Femur (tissue), 1 donor: ENCODE measurements around the gene LRRC70.
"Not testable (repeated sequence)": the region's sequence is repeated elsewhere in the genome, so short reads cannot be mapped to it uniquely, and the experiment has no call there.

Source experiments
- DNase-seq: peaks from one replicate; pipeline ENCODE4 v3.0.0-alpha.2; 2017

The LRRC70 gene

GRCh38 chr5:62608529-62609511, 30.2 kb downstream of the LRRC70 start:
- DNase-seq: no peak

- DNase-seq: no peak
These were observed 35.7 kb downstream of the LRRC70 start for GRCh38 chr5:62614355-62614754.

DNA sequence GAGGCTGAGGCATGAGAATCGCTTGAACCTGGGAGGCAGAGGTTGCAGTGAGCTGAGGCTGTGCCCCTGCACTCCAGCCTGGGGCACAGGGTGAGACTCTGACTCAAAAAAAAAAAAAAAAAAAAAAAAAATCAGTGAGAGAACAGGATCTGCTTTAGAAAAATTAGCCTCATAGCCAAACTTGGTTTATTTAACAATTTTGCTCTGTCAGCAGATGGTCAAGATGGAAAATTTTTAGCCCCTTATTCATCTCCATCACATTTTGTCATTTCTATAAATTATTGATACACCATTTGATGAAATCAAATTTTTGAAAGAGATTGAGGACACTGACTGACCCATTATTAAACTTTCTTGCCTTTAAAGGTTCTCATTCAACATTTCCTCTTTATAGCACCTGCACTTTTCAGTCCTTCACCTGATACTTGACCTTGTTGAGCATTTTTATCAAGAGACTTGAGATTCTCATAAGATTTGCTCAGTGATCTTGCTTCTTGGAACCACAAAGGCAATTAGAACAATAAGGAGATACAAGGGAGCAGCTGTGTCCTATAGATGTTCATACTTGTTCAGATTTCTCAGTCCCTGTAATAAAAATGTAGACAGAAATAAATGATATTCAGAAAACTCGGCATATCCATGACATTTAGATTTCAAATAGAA, 38.1 kb downstream of the LRRC70 start:
- DNase-seq: no peak

GRCh38 chr5:62617943-62618342, 39.3 kb downstream of the LRRC70 start:
- no peak for DNase-seq

- no peak for DNase-seq
These were observed 42.1 kb downstream of the LRRC70 start for GRCh38 chr5:62620761-62621160.

- no peak for DNase-seq
These were observed 42.7 kb downstream of the LRRC70 start for GRCh38 chr5:62621280-62621679.

DNA sequence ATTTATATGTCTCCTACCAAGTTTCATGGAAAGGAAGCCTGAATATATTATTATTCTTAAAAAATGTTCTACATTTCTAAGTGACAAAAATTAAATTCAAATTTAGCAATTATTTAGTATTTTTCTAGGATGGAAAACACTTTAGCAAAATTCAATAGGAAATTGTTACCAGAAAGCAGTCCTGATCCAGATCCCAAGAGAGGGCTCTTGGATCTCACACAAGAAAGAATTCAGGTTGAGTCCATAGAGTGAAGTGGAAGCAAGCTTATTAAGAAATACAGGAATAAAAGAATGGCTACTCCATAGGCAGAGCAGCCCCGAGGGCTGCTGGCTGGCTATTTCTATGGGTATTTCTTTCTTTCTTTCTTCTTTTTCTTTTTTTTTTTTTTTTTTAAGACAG, 44.7 kb downstream of the LRRC70 start:
- no peak for DNase-seq

DNA sequence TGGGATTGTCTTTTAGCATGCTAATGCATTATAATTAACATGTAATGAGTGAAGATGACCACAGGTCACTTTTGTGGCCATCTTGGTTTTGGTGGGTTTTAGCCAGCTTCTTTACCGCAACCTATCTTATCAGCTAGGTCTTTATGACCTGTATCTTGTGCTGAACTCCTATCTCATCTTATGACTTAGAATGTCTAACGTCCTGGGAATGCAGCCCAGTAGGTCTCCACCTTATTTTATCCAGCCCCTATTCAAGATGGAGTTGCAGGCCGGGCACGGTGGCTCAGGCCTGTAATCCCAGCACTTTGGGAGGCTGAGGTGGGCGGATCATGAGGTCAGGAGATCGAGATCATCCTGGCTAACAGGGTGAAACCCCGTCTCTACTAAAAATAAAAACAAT, 45.8 kb downstream of the LRRC70 start:
- DNase-seq: not testable (repeated sequence)

DNA sequence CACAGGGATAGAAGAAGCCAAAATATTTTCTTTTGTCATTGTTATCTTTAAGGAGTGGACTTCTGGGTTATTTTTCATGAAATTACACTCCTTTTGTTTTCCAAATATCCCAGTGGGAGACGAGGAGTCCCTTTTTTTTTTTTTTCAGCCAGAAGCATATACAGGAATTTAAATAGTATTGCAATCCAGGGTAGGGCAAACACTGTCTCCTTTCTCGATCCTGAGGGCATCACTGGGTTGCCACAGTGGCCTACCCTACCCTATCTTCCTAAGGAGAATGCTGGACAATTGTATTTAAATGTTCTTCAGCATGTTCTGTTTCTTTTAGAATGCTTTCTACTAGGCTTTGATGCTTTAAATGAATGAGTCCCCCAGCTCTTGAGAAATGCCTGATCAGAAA, 47.9 kb downstream of the LRRC70 start:
- DNase-seq: no peak

- DNase-seq: no peak
These were observed 48.5 kb downstream of the LRRC70 start for GRCh38 chr5:62627121-62627520.

GRCh38 chr5:62627901-62628300, 49.3 kb downstream of the LRRC70 start:
- no peak for DNase-seq
